NCI-H748 (cell line): ENCODE measurements around the gene FHOD3.
"Not testable (repeated sequence)": the region's sequence is repeated elsewhere in the genome, so short reads cannot be mapped to it uniquely, and the experiment has no call there.

ENCODE experiments used
- DNase-seq: peaks from one replicate; lab custom pipeline; 2025; ENCODE audit not compliant: unreplicated experiment; lab: John Stamatoyannopoulos, UW

The FHOD3 gene

DNA sequence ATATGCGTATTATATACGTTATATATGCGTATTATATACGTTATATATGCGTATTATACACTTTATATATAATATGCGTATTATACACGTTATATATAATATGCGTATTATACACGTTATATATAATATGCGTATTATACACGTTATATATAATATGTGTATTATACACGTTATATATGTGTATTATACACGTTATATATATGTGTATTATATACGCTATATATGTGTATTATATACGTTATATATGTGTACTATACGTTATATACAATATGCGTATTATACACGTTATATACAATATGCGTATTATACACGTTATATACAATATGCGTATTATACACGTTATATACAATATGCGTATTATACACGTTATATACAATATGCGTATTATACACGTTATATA is 465.5 kb downstream of the FHOD3 start:
- DNase-seq, result not testable (repeated sequence)

- DNase-seq, result no peak
Measured at GRCh38 chr18:36766836-36767235, 469.3 kb downstream of the FHOD3 start.

DNA sequence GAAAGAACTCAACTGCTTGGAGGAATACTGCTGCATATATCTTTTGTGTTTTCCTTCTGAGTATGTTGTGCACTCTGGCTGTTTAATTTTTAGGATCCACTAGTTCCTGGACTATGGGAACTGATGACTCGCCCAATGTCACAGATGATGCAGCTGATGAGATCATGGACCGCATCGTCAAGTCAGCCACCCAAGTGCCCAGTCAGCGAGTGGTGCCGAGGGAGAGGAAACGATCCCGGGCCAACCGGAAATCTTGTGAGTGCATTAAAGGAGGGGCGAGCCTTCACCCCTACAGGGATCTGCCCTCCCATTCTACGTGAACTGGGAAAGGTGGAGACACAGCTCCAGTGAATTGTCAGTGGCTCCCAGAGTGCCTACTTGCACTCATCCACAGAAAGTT is 471.7 kb downstream of the FHOD3 start:
- DNase-seq, result no peak

GRCh38 chr18:36769611-36770314 is 472.2 kb downstream of the FHOD3 start:
- peak; percentile 29 for DNase-seq

DNA sequence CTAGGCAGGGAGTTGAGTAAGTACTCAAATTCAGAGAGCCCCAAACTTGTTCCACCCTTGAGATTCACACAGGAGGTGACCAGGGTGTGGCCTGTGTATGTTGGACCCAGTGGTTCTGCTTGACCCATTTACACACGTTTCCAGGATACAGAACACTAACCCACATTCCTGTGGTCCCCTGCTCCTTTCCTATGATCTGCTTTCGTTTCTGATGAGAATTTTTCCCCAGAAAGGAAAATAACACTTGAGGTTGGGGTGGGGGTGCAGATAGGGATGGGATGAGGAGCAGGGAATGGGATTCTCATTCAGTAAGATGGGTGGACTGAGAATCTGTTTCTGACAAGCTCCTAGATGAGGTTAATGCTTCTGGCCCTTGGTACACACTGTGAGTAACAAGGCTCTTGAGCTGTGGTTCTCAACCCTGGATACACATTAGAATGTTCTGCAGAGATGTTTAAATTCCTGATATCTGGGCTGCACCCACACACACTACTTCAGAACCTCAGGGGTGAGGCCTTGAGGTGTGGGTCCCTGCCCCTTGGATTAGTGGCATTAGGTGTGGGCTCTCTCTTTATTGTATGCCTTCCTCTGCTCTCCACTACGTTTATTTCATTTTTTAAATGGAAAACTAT is 472.9 kb downstream of the FHOD3 start:
- DNase-seq, result no peak

DNA sequence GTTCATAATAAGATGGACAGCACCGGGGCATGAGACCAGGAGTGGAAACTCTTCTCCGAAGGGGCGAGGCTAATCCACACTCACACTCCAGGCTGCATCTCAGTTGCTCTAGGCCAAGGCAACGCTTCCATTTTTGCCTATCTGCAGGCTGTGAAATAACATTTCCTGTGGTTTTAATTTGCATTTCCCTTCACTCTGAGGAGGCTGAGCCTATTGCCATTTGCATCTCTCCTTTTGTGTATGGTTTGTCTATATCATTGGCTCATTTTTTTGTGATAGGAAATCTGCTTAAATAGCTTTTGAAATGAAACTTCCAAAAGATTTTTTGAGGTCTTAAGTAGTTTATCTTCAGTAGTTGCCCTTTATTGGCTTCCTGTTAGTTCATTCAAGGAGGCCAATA is 473.7 kb downstream of the FHOD3 start:
- no peak for DNase-seq

- DNase-seq, result no peak
Measured at GRCh38 chr18:36772241-36772723, 474.8 kb downstream of the FHOD3 start.

GRCh38 chr18:36775396-36775795 is 477.9 kb downstream of the FHOD3 start:
- no peak for DNase-seq

- DNase-seq, result no peak
Measured at GRCh38 chr18:36776650-36777049, 479.1 kb downstream of the FHOD3 start.

DNA sequence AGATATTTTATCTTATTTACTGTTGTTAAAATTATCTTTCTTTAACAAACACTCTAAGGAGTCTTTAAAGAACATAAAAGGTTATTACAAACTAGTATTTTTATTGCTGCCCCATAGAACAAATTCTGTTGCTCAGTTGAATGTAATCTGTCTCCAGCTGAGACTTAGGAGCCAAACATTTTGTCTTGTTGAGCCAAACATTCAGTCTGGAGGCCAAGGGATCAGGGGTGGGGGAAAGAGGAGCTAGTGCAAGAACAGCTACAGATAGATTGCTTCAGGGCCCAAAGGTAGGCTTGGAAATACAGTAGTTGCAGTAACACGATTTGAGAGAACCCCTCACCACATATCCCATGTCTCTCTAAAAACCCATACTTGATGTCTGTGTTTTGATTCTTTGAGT is 480.1 kb downstream of the FHOD3 start:
- no peak for DNase-seq

DNA sequence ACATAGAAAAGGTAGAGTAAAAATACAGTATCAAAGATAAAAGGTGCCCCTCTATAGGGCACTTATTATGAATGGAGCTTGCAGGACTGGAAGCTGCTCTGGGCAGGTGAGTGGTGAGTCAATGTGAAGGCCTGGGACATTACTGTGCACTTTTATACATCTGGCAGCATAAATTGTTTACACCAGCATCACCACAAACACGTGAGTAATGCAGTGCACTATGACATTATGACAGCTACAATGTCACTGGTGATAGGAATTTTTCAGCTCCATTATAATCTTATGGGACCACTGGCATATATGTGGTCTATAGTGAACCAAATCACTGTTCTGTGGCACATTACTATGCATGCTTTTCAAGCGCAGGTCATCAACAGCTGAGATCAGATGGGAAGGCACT is 483.2 kb downstream of the FHOD3 start:
- DNase-seq, result no peak

GRCh38 chr18:36782710-36783109 is 485.2 kb downstream of the FHOD3 start:
- DNase-seq, result no peak

DNA sequence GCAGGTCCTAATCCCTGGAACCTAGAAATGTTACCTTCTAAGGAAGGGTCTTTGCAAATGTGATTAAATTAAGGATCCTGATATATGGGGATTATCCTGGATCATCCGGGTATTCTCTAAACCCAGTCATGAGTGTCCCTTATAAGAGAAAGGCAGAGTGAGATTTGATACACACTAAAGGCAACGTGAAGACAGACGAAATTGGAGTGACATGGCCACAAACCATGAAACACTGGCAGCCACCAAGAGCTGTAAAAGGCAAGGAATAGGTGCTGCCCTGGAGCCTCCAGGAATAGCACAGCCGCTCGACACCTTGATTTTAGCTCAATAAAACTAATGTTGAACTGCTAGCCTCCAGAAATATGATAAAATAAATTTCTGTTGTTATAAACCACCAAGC is 486.3 kb downstream of the FHOD3 start:
- DNase-seq, result no peak

DNA sequence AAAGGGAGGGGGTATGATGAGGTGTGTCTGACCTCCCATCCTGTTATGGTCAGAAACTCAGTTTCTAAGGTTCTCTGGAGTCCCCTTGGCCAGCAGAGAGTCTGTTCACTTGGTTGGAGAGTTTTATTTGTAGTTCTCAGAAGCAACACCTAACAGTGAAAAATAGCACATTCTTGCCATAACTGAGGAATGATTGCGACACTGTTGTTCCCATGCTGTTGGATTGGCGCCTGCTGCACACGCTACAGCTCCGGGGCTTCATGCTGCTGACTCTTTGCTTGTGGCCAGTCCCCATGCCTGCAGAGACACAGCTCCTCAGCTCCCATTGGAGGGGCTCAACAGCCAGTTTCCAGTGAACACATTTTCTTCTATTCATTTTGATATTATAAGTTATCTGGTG is 489.2 kb downstream of the FHOD3 start:
- no peak for DNase-seq

DNA sequence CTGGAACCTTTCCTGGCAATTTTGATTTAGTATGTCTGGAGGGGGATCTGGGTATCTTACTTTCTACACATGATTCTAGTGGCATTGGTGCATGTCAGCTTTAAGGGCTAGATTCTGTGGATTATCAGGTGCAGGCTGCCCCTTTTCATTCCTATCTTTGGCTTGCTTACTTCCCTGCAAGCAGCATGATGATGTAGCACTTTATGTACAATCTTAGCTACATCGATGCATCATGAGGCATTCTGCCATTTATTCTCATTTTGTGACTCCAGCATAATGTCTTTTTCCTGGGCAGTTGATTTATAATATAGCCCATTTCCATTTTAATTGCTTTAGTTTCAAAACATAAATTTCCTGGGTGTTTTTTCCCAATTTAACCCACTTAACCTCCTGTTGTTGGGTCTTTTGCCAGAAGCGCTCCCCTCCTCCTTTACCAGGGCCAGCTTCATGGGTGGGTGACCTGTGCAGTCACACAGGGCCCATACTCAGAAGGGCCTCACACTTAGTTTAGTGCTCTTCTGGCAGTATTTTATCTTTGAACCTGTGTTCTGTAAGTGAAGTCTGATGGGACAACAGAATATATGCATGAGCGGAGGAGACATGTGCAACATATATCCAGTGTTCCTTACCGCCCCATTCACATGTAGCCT is 495.2 kb downstream of the FHOD3 start:
- DNase-seq, result no peak

- DNase-seq, result no peak
Measured at GRCh38 chr18:36798738-36799473, 501.4 kb downstream of the FHOD3 start.

DNA sequence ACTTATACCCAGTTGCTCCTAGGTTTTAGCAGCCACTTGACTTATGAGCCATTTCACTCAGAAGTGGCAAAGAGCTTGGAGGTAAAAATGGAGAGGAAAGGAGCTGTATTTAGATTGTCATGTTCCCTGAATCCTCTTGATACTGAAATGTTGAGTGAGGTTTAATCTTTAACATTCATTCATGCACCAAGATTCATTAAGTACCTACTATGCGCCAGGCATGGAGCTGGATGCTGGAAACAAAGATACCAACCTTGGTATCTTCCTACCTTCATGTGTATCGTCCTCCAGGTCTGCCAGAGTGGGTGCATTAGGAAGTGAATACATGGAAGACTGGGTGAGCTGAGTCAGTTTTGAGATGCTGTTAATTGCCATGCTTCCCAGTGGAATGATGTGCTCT is 507.6 kb downstream of the FHOD3 start:
- DNase-seq, result no peak

DNA sequence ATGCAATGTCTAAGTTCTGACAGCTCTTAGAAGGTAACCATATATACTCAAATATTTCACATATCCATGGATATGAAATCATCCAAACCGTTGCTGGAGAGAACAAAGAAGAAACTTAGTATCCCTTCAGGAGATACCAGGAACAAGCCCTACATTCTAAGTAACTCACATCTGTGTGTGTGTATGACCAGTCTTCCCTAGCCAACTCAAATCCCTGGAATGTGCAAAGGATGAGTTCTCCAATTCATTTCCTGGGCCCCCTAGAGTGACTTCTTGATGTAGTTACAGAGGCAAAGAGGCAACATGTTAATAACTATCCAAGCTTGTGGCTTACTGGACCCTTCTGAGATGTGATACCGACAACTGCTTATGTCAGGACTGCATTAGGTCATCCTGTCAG is 511.2 kb downstream of the FHOD3 start:
- no peak for DNase-seq

DNA sequence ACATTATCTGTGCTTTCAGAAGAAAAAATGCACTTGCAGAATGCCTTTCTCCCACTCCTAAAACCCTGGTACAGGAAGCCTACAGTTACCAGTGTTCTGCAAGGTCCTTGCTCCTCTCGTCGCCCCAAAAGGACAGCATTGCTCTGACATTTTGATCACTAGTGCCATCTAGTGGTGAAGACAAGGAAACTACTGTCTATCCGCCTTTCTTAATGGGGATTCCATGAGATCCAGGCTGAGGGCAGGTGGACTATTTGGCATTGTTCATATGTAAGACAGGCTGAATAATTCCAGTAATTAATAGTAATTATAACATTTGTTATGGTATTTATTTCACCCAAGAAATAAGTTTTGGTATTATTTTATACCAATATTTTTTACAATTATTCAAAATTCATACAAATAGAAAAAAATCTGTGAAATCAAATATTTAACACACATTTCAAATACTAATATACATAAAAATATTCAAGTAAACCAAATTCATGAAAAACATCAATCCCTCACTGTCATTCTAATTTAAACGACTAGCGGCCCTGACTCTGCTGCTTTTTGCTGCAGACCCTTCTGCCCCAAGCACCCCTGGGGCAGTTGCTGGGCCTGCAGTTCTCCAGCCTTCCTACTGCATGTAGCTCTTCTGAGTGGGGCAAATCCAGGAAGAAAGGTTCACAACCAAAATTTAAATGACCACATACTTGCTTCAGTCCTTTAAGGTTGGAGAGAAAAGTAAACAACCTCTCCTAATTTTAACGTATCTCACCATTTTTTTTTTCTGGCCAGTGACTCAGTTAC is 512.3 kb downstream of the FHOD3 start:
- DNase-seq, result peak; percentile 76

- DNase-seq, result no peak
Measured at GRCh38 chr18:36811430-36811829, 513.9 kb downstream of the FHOD3 start.

- no peak for DNase-seq
Measured at GRCh38 chr18:36811955-36812354, 514.4 kb downstream of the FHOD3 start.
